B cell (primary cell): ENCODE data around the gene KLHL24. TPM values are rescaled to one million over a fixed set of nuclear protein-coding genes. Genes with fewer than 3 reads are reported as not detected.
"Not testable (repeated sequence)": the region's sequence is repeated elsewhere in the genome, so short reads cannot be mapped to it uniquely, and the experiment has no call there.

Source experiments
- ATAC-seq: fragments of 200-7000 bp; cut with Tn5 transposase; one replicate; pipeline ENCODE4 v1.10.0; 2021; ENCODE audit warnings: low read depth, mild to moderate bottlenecking, moderate number of reproducible peaks, moderate library complexity
- CTCF ChIA-PET: fragments of 350-600 bp; sonication (Branson Sonifier 250); formaldehyde crosslinking; loops from one replicate; lab custom pipeline; 2021; ENCODE audit warnings: antibody characterized with exemption, inconsistent platforms; lab: Charles Lee
- POLR2A ChIA-PET: fragments of 350-600 bp; sonication (Branson Sonifier 250); formaldehyde crosslinking; loops from one replicate; lab custom pipeline; 2021; ENCODE audit warnings: antibody characterized with exemption; lab: Charles Lee
- DNase-seq: peaks from one replicate; pipeline ENCODE4 v3.0.0; 2013
- H2AFZ ChIP-seq: 2 replicates; pipeline ENCODE4 v1.6.1; 2012; ENCODE audit warnings: mild to moderate bottlenecking, low read depth, low read length; ENCODE audit not compliant: insufficient read depth, poor library complexity, severe bottlenecking
- H3K27ac ChIP-seq, 2 donors: 1 replicate in 1 of 2; 2 replicates in 1 of 2; pipeline ENCODE4 v1.5.1; 2012 to 2013; ENCODE audit warnings: low read length in 2 of 2, mild to moderate bottlenecking in 2 of 2, moderate library complexity in 1 of 2
- H3K27me3 ChIP-seq, 4 experiments: fragments of 200-600 bp in 1 of 4; sonication (generic) in 1 of 4; replicated peaks in 1 of 4; 1 replicate in 2 of 4; 2 replicates in 2 of 4; pipeline versions ENCODE4 v1.6.1 to v1.7.0; 2013 to 2016; ENCODE audit warnings: low read length in 3 of 4, mild to moderate bottlenecking in 2 of 4, mixed read lengths in 1 of 4, moderate library complexity in 1 of 4; ENCODE audit not compliant: insufficient read depth in 4 of 4, control insufficient read depth in 3 of 4; ENCODE audit errors: control extremely low read depth in 1 of 4
- H3K36me3 ChIP-seq, 2 experiments: replicated peaks in 1 of 2; 1 replicate in 1 of 2; 2 replicates in 1 of 2; pipeline versions ENCODE4 v1.6.1 to v1.7.1; 2013; ENCODE audit warnings: low read length in 1 of 2; ENCODE audit not compliant: insufficient read depth in 2 of 2, control insufficient read depth in 1 of 2; ENCODE audit errors: control extremely low read depth in 1 of 2, extremely low read depth in 1 of 2
- H3K4me1 ChIP-seq, 2 donors: fragments of 200-600 bp in 1 of 2; sonication (generic) in 1 of 2; 1 replicate in 1 of 2; 2 replicates in 1 of 2; pipeline versions ENCODE4 v1.5.1 to v1.6.1; 2013 to 2017; ENCODE audit warnings: low read length in 2 of 2; ENCODE audit not compliant: control insufficient read depth in 2 of 2, insufficient read depth in 2 of 2
- H3K4me2 ChIP-seq: replicated peaks from 2 replicates; pipeline ENCODE3; 2012; ENCODE audit warnings: mild to moderate bottlenecking, low read depth, low read length; ENCODE audit not compliant: poor library complexity, severe bottlenecking
- H3K4me3 ChIP-seq, 5 experiments: fragments of 200-600 bp in 1 of 5; sonication (generic) in 1 of 5; 1 replicate in 3 of 5; 2 replicates in 2 of 5; pipeline versions ENCODE4 v1.5.1 to v1.7.0; 2011 to 2016; ENCODE audit warnings: low read length in 4 of 5, mild to moderate bottlenecking in 4 of 5, low read depth in 2 of 5, control low read depth in 1 of 5, moderate library complexity in 1 of 5; ENCODE audit not compliant: insufficient read depth in 1 of 5; ENCODE audit errors: control extremely low read depth in 1 of 5, extremely low read depth in 1 of 5
- H3K79me2 ChIP-seq: fragments of 200-600 bp; sonication (generic); one replicate; pipeline ENCODE4 v1.6.0; 2016; ENCODE audit warnings: low read length; ENCODE audit not compliant: control insufficient read depth, insufficient read depth
- H3K9ac ChIP-seq: fragments of 200-600 bp; sonication (generic); 2 replicates; pipeline ENCODE4 v1.6.1; 2017; ENCODE audit warnings: mild to moderate bottlenecking, low read length, moderate library complexity
- H3K9me3 ChIP-seq, 3 donors: one replicate each; pipeline versions ENCODE4 v1.6.1 to v1.7.1; 2013; ENCODE audit warnings: low read length in 2 of 3; ENCODE audit not compliant: control insufficient read depth in 2 of 3, insufficient read depth in 1 of 3; ENCODE audit errors: control extremely low read depth in 1 of 3
- H4K20me1 ChIP-seq: 2 replicates; pipeline ENCODE4 v1.6.0; 2012; ENCODE audit warnings: mild to moderate bottlenecking, low read length; ENCODE audit not compliant: insufficient read depth, control insufficient read depth, poor library complexity, severe bottlenecking
- H3K27ac Mint-ChIP-seq: one replicate; pipeline ENCODE4 v1.8.0; 2021; ENCODE audit warnings: mixed read lengths
- H3K27me3 Mint-ChIP-seq: one replicate; pipeline ENCODE4 v1.8.0; 2021; ENCODE audit warnings: mixed read lengths
- H3K4me1 Mint-ChIP-seq: one replicate; pipeline ENCODE4 v1.8.0; 2021; ENCODE audit warnings: mixed read lengths
- H3K4me3 Mint-ChIP-seq: one replicate; pipeline ENCODE4 v1.8.0; 2021; ENCODE audit warnings: mixed read lengths
- H3K9me3 Mint-ChIP-seq: one replicate; pipeline ENCODE4 v1.8.0; 2022; ENCODE audit warnings: mixed read lengths; ENCODE audit not compliant: insufficient read depth
- EZH2 ChIP-seq: IDR thresholded peaks from 2 replicates; pipeline ENCODE4 v1.6.1; 2012; ENCODE audit warnings: borderline replicate concordance, low read depth, mild to moderate bottlenecking, moderate library complexity, low read length; ENCODE audit not compliant: insufficient read depth, poor library complexity, severe bottlenecking
- WGBS: methylation state at CpG from one replicate; pipeline ENCODE4 v1.1.5; 2013; ENCODE audit warnings: missing lambda C conversion rate; ENCODE audit not compliant: insufficient coverage; 5-methylcytosine and 5-hydroxymethylcytosine counted together
- intact Hi-C: fragments of 100-400 bp; cut with micrococcal nuclease; formaldehyde crosslinking; loops from one replicate; pipeline ENCODE4 v1.10.0; 2022
- polyA plus RNA-seq: library from polyadenylated mRNA; depleted of rRNA; stranded (reverse); fragments of >200 nt; gene quantifications from 2 replicates; pipeline ENCODE4 v1.2.3, GENCODE V29; 2012
- total RNA-seq, 2 donors: library from RNA; stranded (reverse); fragments of 120-200 nt in 1 of 2; gene quantifications; 1 replicate in 1 of 2; 2 replicates in 1 of 2; pipeline versions ENCODE4 v1.2.3 to v1.2.4, GENCODE V29; 2013 to 2022
- TF ChIP-seq, protein P1 (sequence below): fragments of 200-600 bp; IDR thresholded peaks from one replicate; pipeline ENCODE4 v1.8.0; 2022; ENCODE audit warnings: antibody characterized with exemption, mild to moderate bottlenecking

The KLHL24 gene
- total and polyA plus RNA-seq, 2 donors (not counting 1 experiment from before 2014, with no cell fraction given) = 37.4 to 134 TPM

DNA sequence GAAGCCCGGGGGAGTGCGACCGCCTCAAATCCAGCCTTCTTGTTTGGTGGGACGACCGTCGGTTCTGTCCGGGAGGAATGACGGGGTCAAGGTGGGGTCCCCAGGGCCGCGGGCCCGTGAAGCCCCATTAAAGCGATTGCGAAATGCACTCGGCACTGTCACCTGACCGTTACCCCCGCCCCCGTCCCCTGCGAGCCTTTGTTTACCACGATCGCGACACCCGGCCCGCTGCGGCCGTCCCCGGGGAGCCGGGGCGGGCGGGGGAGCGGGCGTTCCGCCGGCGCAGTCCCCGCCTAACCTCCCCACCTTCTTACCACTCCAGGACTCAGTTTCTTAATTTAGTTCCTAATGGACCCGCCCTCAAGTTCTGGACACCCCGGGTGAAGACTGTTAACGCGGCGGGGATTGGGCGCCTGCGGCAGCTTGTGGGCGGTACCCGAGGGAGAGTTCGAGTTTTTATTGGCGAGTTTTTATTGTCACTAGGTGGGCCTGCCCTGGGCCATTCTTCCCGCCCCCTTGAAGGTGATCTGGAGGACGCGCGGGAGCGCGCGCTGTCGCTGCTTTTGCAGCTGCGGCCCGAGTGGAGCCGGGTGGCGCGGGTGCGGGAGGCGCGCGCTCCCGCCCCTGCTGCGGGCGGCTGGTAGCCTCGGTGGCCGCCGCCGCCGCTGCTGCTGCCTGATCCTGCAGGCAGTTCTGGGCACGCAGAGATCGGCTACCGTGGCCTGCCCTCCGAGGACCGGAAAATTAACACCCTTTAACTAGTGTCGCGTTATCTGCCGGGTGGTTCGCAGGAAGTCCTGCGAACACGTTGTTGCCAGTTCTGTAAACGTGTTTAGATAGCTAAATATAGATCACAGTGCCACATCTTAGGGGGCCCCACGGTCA, 1.0 kb downstream of the KLHL24 start:
- Histone ChIP-seq H3K9ac (peak overlapping the region; percentile 93), H3K4me1 (peaks cover 18 to 25% of the 10 kb centered on the region in 2 donors), H3K4me3 (peak overlapping the region; percentile 77 to 98 (median 91)), H3K79me2 (peaks cover 50% of the 10 kb centered on the region), H3K9me3 (no peaks in the 10 kb centered on the region), H3K4me2 (peak overlapping the region; percentile 85), H2AFZ (peak overlapping the region; percentile 82), H3K27ac (peak overlapping the region; percentile 96 to 99), H4K20me1 (peaks cover 47% of the 10 kb centered on the region), H3K36me3 (peaks cover 2 to 3% of the 10 kb centered on the region in 2 experiments), H3K27me3 (no peaks in the 10 kb centered on the region)
- Mint-ChIP-seq H3K4me1 (peaks cover 30% of the 10 kb centered on the region), H3K27me3 (no peaks in the 10 kb centered on the region), H3K27ac (peak overlapping the region; percentile 90), H3K9me3 (no peaks in the 10 kb centered on the region), H3K4me3 (peak overlapping the region; percentile 88)
- peak; percentile 96 for DNase-seq
- ChIA-PET POLR2A (interaction anchor here (0.6 to 2.6 kb wide), 5 partner anchors 45 to 1912 kb away, joined by 3 to 18 read pairs (median 5); partner anchors contain the start of genes KLHL6 and YEATS2), CTCF (interaction anchor here (0.6 to 1.6 kb wide), 11 partner anchors 9 to 167 kb away, joined by 3 to 6 read pairs (median 4); partner anchors contain the start of gene YEATS2)
- peak; percentile 77 for ATAC-seq
- intact Hi-C loops = loop anchor here (1.0 to 2.0 kb wide), 7 partner anchors 44 to 842 kb away; partner anchors contain the start of genes KLHL6 and YEATS2
- no peak for TF ChIP-seq EZH2
- WGBS = under 1% methylated on average over 71 of the region's 84 CpGs

DNA sequence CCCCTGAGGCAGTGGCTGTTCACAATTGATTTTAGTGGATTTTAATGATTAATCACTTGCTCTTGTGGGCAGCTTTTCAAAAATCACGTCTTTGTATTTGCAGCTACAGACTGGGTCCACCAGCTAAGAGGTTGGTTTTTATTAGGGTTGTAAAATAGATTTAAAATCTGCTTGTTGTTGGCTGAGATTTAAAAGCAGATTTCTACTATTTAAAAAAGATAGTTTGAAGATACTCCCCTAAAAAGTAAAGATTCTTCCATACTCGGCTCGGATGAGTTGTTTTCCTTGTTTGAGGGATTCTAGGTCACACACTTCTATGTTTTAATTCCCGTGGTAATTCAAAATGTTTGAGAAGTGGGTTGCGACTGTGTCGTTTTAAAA, 1.7 kb downstream of the KLHL24 start:
- ATAC-seq (no peak), DNase-seq (no peak)
- peaks cover 35% of the 10 kb centered on the region for H3K4me1 Mint-ChIP-seq
- no peaks in the 10 kb centered on the region for H3K9me3 ChIP-seq
- peak overlapping the region; percentile 88 for H3K4me3 Mint-ChIP-seq
- H3K27ac ChIP-seq = peak overlapping the region; percentile 81 to 99
- peak overlapping the region; percentile 13 for H2AFZ ChIP-seq
- peaks cover 53% of the 10 kb centered on the region for H4K20me1 ChIP-seq
- POLR2A ChIA-PET = interaction anchor here (0.6 to 2.6 kb wide), 4 partner anchors 46 to 1913 kb away, joined by 3 to 18 read pairs (median 6); partner anchors contain the start of gene YEATS2
- peak overlapping the region; percentile 90 for H3K27ac Mint-ChIP-seq
- no peaks in the 10 kb centered on the region for H3K9me3 Mint-ChIP-seq
- peaks cover 56% of the 10 kb centered on the region for H3K79me2 ChIP-seq
- CTCF ChIA-PET = interaction anchor here (0.6 to 1.6 kb wide), 9 partner anchors 8 to 167 kb away, joined by 3 to 6 read pairs (median 4); partner anchors contain the start of gene YEATS2
- H3K4me2 ChIP-seq = peak overlapping the region; percentile 85
- intact Hi-C loops = loop anchor here (2.0 kb wide), 1 partner anchor 842 kb away; no protein-coding TSS in a partner anchor
- TF ChIP-seq, protein P1, sequence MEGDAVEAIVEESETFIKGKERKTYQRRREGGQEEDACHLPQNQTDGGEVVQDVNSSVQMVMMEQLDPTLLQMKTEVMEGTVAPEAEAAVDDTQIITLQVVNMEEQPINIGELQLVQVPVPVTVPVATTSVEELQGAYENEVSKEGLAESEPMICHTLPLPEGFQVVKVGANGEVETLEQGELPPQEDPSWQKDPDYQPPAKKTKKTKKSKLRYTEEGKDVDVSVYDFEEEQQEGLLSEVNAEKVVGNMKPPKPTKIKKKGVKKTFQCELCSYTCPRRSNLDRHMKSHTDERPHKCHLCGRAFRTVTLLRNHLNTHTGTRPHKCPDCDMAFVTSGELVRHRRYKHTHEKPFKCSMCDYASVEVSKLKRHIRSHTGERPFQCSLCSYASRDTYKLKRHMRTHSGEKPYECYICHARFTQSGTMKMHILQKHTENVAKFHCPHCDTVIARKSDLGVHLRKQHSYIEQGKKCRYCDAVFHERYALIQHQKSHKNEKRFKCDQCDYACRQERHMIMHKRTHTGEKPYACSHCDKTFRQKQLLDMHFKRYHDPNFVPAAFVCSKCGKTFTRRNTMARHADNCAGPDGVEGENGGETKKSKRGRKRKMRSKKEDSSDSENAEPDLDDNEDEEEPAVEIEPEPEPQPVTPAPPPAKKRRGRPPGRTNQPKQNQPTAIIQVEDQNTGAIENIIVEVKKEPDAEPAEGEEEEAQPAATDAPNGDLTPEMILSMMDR = no peak
- TF ChIP-seq EZH2 = no peak
- H3K4me3 ChIP-seq = peak overlapping the region; percentile 17 to 98 (median 91)
- no peaks in the 10 kb centered on the region for H3K27me3 ChIP-seq
- H3K27me3 Mint-ChIP-seq = no peaks in the 10 kb centered on the region
- peaks cover 2 to 3% of the 10 kb centered on the region in 2 experiments for H3K36me3 ChIP-seq
- H3K4me1 ChIP-seq = peaks cover 18 to 25% of the 10 kb centered on the region in 2 donors
- no CpG with 5 or more reads among the region's 6 CpGs for WGBS
- peak overlapping the region; percentile 93 for H3K9ac ChIP-seq

DNA sequence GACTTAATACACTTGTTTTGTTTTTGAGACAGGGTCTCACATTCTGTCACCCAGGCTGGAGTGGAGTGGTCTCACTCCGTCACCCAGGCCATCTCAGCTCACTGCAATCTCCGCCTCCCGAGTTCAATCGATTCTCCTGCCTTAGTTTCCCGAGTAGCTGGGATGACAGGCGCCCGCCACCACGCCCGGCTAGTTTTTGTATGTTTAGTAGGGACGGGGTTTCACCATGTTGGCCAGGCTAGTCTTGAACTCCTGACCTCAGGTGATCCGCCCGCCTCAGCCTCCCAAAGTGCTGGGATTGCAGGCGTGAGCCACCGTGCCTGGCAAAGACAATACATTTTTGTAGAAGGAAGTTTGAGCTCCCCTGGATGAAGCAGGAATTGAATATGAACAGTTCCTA, 2.2 kb downstream of the KLHL24 start:
- peaks cover 59% of the 10 kb centered on the region for H4K20me1 ChIP-seq
- CTCF ChIA-PET = interaction anchor here (1.1 to 1.6 kb wide), 5 partner anchors 8 to 129 kb away, joined by 3 to 6 read pairs (median 4); partner anchors contain the start of gene YEATS2
- Mint-ChIP-seq H3K4me1 (peaks cover 35% of the 10 kb centered on the region), H3K27ac (peak overlapping the region; percentile 56), H3K4me3 (peak overlapping the region; percentile 88)
- H3K27me3 Mint-ChIP-seq, H3K27me3 ChIP-seq, H3K36me3 ChIP-seq, ATAC-seq, H3K9me3 Mint-ChIP-seq, H3K9me3 ChIP-seq, DNase-seq, H2AFZ ChIP-seq, H3K4me3 ChIP-seq: not testable (repeated sequence)
- WGBS = 90% methylated on average over 11 of the region's 14 CpGs
- peak overlapping the region; percentile 93 for H3K9ac ChIP-seq
- POLR2A ChIA-PET = interaction anchor here (2.6 kb wide), 1 partner anchor 60 kb away, joined by 18 read pairs; the partner anchor contains the start of gene YEATS2
- intact Hi-C loops = loop anchor here (2.0 kb wide), 1 partner anchor 843 kb away; no protein-coding TSS in a partner anchor
- H3K4me1 ChIP-seq = peaks cover 18 to 25% of the 10 kb centered on the region in 2 donors
- H3K27ac ChIP-seq = peak overlapping the region; percentile 81 to 99
- H3K4me2 ChIP-seq = peak overlapping the region; percentile 85
- peaks cover 62% of the 10 kb centered on the region for H3K79me2 ChIP-seq
